ENCODE measurements around the gene CDKAL1.
"Not testable (repeated sequence)": the region's sequence is repeated elsewhere in the genome, so short reads cannot be mapped to it uniquely, and the experiment has no call there.

Gene CDKAL1

DNA sequence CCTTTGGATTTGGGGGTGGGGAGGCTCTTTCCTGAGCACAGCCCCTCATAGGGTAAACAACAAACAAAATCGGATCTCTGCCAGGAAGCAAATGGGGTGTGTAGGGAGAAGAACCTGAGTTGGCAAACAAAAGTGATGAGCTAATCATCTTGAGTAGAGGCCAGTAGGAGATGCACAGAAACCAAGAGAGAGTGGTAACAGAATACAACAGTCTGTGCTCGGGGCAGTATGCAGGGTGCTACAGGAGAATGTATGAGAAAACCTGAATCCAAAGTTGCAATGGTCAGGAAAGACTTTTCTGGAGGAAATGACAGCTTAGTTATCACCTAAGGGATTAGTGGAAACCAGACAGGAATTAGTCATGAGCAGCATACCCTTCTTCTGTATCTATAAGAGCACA lies 177.8 kb downstream of the CDKAL1 start:
- no peak for DNase-seq

DNA sequence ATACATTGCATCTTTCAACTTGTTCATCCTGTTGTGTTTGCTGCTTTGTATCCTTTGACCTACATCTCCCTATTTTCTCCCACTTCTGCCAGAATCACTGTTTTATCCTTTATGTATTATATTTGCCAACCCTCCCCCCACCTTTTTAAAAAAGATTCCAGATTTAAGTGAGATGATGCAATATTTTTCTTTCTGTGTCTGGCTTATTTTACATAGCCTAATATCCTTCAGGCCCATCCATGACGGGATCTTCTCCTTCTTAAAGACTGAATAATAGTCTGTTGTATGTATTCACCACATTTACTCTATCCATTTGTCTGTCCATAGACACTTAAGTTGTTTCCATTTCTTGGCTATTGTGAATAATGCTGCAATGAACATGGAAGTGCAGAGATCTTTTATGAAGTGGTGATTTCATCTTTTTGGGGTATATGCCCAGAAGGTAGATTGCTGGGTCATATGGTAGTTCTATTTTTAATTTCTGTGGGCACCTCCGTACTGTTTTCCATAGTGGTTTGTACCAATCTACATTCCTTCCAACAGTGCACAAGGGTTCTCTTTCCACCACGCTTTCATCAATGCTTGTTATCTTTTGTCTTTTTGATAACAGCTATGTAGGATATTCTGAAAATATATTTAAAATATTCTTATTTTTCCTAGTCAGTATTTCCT lies 181.0 kb downstream of the CDKAL1 start:
- DNase-seq: no peak

DNA sequence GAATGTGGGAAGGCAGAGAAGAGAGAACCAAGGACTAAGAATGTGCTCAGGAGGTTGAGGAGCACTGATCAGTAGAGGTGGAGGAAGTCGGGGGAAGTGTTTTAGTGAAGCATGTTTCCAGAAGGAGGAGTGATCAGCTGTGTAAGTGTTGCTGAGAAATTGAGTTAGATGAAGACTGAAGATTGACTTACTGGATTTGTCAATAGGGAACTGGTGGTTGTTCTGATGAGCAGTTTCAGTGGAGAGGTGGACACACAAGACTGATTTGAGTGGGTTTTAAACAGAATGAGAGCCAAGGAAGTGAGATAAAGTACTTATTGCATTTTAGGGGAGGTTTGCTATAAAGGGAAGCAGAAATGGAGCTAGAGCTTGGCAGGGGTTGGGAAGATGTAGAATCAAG lies 182.6 kb downstream of the CDKAL1 start:
- no peak for DNase-seq

DNA sequence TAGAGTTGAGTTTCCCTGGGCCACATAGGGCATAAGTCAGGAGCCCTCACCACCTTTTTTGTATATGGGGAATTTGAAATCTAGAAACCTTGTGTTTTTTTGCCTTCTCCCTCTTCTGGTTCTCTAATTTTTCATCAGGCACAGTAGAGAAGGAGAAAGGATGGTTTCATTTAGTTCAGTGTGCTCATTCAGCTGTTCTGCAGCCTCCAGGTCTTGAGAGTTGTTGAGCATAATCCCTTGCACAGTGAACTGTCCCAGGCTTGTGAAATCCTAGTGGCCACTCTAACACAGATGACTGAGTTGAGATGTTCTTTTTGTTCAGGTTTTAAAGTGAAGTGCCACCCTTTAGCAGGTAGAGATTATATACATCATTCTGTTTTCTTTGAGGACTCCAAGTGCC lies 183.5 kb downstream of the CDKAL1 start:
- DNase-seq: no peak

DNA sequence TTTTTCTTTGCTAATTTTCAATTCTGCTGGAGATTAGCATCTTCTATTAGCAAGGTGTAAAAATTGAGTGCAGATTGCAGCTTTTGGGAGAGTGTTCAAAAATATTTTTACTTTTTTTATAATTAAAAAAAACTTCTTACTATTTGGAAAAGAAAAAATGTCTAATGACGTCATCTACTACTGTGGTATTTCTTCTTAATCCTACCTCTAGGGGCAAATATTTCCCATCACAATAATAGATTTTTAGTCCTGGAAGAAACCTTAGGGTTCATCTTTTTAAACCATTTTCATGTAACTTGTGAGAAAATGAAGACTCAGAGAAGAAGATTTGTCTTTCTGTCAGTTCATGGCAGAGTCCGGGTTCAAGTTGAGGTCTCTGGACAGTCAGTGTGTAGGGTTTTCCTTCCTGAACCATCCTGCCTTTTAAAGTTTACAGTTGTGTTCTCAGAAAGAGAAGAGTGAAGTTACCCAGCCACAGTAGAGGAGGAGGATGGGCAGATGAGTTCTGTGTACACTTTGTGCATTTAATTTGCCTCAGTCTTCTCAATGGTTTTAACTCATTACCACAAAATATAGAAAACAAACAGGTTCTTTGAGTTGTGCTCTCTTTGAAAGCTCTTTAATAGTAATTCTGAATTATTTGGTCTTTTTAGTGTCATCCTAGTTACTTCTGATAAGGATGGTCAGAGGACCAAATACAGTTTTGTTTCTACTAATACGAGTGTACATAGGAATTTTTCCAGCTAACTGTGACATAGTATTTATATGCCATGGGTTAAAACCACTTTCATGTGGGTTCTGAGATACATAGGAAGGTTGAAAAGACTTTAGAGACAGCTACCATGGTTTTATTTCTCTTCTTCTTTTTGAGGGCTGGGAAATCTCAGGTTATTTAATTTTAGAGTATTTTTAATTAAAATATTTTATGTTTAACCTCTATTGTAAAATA lies 184.7 kb downstream of the CDKAL1 start:
- no peak for DNase-seq

DNA sequence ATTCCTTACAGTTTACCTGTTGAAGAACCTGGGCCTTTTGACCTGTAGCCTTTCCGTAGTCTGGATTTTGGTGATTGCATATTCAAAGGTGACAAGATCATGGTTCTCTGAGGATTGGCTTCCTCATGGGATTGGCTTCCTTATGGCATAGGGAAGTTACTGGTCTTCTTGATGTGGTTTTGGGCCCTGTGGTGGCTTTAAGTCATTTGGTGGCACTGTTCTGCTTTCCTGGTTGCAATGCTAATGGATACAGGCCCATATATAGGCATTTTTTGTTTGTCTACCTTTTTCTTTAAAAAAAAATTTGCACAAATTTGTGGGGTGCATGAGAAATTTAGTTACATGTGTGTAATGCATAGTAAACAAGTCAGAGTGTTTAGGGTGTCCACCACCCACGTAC lies 185.7 kb downstream of the CDKAL1 start:
- no peak for DNase-seq

DNA sequence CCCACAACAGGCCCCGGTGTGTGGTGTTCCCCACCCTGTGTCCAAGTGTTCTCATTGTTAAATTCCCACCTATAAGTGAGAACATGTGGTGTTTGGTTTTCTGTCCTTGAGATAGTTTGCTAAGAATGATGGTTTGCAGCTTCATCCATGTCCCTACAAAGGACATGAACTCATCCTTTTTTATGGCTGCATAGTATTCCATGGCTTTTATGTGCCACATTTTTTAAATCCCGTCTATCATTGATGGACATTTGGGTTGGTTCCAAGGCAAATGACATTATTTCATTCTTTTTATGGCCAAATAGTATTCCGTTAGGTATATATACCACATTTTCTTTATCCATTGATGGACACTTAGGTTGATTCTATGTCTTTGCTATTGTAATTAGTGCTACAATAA lies 186.9 kb downstream of the CDKAL1 start:
- not testable (repeated sequence) for DNase-seq

DNA sequence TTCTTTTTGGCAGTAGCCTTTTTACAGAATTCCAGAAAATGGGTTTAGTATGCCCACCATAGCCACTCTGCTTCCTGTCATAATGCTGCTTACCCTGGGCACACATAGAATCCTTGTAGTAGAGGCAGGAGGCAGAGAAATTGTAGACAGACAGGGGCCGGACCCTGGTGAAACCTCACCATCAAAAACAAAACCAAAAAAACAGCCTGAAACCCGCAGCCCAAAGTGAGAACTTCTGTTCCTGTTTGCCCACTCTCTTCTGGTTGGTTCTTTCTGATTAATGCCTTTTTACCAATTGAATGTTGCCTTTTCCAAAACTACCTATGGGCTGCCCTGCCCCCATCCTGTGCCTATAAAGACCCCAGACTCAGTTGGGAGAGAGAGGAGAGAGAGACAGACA lies 188.2 kb downstream of the CDKAL1 start:
- no peak for DNase-seq

DNA sequence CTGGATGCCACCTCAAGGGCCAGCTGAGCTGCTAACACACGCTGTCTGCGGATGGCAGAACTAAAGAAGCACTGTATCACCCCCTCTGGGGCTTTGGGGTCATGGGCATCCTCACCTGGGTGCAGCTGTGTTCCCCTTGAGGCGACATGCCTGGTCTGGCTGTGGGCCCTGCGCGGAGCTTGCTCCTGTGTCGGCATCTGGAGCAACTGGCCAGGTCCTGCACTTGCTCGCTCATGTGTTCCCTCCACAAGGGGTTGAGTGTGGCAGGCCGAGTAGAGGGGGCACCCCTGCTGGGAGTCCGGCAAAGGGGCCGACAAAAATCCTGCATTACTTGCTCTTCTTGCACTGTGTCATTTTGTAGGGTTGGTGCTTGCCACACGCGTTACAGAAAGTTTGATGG lies 189.0 kb downstream of the CDKAL1 start:
- DNase-seq: no peak

DNA sequence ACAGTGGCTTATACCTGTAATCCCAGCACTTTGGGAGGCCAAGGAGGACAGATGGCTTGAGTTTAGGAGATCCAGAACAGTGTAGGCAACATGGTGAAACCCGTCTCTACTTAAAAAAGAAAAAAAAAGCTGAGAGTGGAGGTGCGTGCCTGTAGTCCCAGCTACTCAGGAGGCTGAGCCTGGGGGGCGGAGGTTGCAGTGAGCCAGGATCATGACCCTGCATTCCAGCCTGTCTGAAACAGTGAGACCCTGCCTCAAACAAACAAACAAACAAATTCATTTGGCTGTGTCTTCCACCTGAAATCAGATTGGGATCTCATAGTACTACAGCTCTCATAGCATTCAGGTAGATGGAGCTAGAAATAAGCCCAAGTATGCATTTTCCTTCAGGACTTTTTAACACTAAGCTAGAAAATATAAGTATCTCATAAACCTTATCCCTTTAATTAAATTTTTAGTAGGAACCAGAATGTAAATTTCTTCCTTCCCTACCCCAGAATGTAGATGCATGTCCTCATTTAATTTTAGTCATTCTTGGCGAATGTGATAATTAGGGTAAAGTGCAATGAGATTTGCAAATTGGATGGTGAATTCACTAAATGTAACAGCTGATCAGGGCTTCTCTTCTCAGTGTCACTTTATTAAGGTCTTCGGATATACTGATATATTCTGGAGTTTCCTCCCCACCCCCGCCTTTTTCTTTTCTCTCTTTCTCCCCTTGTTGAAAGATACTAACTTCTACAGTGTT lies 190.4 kb downstream of the CDKAL1 start:
- DNase-seq: no peak

DNA sequence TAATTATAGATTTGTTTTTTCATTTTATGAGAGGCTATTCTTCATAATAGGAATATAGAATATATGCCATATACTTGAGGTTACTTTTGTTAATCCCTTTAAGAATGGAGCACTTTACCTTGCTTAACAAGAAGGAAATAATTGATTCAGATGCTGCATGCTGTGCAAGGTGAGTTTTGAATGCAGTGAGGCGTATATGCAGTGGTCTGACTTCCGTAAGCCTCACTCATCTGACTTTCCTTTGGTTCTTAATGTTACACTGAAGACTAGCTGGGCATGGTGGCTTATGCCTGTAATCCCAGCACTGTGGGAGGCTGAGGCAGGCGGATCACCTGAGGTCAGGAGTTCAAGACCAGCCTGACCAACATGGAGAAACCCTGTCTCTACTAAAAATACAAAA lies 191.0 kb downstream of the CDKAL1 start:
- not testable (repeated sequence) for DNase-seq

DNA sequence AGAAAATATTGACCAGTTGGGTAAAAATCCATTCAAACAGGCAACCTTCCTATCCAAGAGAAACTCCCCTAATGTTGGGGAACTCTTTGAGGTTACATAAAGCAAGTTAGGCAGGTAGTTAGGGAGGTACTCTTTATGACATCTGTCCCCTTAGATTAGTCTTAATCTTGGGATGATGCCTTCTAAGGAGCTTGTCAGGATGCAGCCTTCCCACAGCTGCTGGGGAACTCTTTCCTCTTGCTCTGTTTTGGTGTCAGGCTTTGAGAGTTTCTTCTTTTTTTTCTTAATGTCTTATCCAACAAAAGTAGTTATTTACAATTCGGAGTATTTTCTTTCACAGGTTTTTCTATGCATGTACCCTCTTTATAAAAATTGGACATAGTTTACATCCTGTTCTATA lies 194.8 kb downstream of the CDKAL1 start:
- no peak for DNase-seq

DNA sequence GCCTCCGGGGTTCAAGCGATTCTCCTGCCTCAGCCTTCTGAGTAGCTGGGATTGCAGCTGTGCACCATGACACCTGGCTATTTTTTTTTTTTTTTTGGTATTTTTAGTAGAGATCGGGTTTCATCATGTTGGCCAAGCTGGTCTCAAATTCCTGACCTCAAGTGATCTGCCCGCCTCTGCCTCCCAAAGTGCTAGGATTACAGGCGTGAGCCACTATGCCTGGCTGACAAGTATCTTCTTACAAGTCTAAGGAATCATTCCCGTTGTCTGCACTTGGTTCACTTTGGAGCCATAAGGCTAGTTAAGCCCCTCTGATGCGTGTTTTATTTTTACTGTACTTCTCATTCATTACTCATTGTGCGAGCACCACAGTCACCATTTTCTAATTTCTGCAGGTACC lies 198.1 kb downstream of the CDKAL1 start:
- DNase-seq: not testable (repeated sequence)

DNA sequence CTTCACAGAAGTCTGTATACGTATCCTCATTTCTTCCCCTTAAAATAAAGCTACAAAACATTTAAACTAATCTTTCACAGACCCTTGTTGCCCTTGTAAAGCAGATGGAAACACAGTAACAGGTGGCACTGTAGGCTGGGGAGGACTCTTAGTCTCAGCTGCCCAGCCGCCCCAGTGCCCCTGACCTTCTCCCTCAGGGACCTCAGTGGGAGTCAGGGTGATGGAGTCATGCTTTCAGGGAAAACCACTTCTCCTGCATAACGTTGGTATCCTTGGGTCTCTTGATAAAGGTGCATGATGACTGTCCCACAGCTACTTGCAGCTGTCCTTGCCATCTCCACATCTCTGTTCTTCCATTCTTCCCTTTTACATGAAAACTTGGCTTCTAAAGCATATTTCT lies 198.6 kb downstream of the CDKAL1 start:
- no peak for DNase-seq

DNA sequence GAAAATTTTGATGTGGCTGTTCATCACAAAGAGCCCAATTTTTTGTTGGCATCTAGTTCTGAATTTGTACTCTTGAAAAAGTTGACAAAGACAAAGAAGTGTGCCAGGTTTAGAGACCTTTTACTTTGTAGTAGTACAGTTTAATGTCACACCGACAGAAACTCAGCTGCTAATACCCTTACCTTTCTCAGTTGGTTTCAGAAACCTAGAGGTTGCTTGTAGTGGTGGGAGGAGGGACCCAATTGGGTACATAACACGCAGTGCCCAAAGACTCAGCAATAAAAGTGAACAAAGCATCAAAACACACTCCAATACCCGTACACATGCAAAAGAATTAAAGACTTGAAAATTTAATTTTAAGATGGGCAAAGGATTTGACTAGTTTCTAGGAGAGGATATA lies 203.7 kb downstream of the CDKAL1 start:
- DNase-seq: no peak

DNA sequence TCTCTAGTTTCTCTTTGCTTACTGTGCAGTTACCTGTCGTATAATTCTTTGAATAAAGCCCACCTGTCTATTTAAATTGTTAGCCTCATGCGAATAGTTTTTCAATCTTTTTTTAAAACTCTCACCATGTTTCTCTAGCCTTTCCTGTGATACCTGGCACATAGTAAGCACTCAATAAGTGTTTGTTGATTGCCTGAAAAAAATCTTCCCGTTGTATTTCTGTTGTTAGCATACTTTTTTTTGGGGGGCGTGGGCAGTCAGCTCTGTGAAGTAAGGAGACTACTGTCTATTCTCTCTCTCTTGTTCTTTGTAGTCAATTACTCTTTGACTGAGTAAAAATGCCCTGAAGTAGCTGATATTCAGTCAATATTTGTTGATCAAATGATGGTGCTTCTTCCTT lies 205.8 kb downstream of the CDKAL1 start:
- no peak for DNase-seq

DNA sequence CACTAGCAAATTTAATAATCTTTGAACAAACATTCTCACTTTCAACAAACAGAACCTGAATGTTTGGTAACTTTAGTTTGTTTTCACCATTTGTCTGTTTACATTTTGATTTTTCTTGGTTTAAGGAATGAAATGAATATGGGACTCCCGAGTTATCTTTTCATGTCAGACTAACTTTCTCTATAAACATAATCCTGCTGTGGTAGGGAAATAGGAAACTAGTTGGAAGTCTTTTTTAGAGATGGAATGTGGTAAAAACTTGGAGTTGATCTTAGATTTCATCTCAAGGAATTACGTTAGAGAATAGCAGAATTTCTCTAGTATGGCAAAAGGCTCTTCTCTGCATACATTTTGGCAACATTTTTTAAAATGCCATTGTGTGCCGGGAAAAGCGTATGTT lies 206.5 kb downstream of the CDKAL1 start:
- no peak for DNase-seq

DNA sequence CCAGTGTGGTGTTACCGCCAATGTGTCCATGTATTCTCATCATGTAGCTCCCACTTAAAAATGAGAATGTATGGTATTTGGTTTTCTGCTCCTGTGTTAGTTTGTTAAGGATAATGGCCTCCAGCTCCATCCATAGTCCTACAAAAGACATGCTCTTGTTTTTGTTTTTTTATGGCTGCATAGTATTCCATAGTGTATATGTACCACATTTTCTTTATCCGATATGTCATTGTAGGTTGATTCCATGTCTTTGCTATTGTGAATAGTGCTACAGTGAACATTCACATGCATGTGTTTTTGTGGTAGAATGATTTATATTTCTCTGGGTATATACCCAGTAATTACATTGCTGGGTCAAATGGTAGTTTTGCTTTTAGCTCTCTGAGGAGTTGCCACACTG lies 207.2 kb downstream of the CDKAL1 start:
- DNase-seq: no peak

DNA sequence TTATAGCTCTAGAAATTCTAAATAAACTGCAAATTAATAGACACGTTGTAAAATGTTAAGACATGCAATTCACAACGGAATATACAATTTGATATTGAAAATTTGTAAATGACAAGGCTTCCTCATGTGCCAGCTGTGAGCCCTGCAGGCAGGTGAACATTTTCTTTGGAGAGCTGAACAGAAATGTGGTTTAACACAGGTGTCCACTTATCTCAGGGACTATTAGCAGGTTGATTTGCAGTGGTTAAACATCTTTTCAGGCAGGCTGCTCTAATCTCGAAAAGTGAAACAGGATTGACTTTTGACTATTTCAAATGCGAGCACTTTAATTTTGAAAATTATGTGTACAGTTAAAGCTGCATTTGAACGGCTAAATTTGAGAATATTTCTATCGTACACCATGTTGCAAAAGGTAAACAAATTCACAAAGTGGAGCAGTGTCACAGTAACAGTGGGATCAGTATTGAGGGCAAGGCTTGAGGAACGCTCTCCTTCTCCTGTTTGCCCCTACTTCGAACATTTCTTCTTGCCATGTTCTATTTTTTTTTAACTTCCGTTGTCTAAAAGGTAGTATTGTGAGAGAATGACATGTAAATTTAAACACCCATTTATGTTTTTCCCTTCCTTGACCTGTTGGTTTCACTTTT lies 210.8 kb downstream of the CDKAL1 start:
- DNase-seq: no peak

DNA sequence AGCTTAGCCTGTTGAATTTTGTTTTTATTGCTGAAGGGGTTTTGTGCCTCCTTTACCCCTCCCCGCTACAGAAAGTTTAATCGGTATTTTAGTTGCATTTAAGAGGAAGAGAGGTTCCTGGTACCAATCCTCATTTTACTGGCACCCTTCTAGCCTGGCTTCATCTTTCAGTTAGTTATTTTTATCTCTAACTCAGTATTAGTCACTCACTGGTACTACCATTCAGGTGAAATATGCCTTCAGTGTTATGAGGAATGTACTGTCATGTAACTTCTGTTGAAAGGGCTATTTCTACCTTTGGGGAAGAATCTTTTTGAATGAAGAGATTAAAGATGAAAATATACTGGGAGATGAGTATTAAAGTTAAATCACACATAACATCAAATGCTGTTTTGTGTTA lies 211.8 kb downstream of the CDKAL1 start:
- peak; percentile 36 for DNase-seq

DNA sequence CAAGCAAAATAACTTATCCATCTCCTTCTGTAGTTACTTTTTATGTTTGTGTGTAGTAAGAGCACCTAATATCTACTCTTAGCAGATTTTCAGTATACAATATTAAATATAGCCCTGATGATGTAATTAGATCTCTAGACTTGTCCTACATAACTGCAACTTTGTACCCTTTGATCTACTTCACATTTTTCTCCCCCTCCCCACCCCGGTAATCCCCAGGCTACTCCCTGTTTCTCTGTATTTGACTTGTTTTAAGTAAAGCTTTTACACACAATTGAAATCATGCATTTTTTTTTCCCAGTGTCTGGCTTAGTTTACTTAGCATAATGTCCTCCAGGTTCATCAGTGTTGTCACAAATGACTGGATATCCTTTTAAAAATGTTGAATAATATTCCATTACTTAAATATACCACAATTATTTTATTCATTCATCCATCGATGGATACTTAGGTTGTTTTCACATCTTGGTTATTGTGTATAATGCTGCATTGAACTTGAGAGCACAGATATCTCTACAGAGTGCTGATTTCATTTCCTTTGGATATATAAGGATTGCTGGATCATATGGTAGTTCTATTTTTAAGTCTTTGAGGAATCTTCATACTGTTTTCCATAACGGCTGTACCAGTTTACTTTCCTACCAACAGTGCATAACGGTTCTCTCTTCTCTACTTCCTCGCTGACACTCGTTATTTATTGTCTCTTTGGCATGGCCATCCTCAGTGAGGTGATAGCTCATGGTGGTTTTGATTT lies 212.7 kb downstream of the CDKAL1 start:
- DNase-seq: no peak

DNA sequence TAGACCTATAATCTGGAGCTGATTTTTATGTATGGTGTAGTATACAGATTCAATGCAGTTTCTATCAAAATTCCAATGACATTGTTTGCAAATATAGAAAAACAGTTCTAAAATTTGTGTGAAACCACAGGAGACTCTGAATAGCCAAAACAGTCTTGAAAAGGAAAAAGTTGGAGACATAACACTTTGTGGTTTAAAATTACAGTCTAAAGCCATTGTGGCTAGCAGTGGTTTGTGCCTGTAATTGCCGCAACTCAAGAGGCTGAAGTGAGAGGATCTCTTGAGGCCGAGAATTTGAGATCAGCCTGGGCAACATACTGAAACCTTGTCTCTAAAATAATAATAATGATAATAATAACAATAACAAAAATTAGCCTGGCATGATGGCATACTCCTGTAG lies 213.7 kb downstream of the CDKAL1 start:
- DNase-seq: no peak

All from kidney glomerular epithelial cell (primary cell).